ENCODE results near the gene EIF4E2.

Gene EIF4E2

DNA sequence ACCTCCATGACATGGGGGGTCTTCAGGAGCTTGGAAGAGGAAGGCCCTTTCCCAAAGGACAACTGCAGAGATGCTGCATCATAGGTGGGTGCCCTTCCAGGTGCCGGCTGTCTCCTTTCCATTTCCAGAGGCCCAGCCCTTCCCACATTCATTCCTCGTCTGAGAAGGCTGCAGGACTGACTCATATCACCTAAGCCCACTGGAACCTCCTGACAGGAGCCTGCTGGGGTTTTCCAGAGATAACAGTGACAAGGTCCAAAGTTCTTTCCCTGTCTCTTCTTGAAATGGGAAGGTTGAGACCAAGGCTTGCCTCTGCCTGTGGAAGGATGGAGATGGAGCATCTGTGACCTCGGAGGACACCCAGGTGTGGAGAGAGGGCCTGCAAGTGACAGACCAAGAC is 33.9 kb upstream of the EIF4E2 start:
- H3K79me2 ChIP-seq (ENCODE audit: insufficient read depth, low read length), result no peaks in the 10 kb centered on the region
- ATAC-seq (ENCODE audit: insufficient read depth, low read depth) (no peak), DNase-seq (no peak)
- H2AFZ ChIP-seq (ENCODE audit: low read depth, low read length), result no peak overlapping the region
- H3K9ac ChIP-seq (ENCODE audit: low read depth, low read length), result no peak overlapping the region
- H3K4me2 ChIP-seq (ENCODE audit: insufficient read depth, low read length), result no peak overlapping the region
- H3K36me3 ChIP-seq (ENCODE audit: insufficient read depth, low read length), result no peaks in the 10 kb centered on the region
- no peaks in the 10 kb centered on the region for H3K4me1 ChIP-seq (ENCODE audit: insufficient read depth, low read length)
- no peaks in the 10 kb centered on the region for H4K20me1 ChIP-seq (ENCODE audit: insufficient read depth, low read length)
- TF ChIP-seq, protein P1, sequence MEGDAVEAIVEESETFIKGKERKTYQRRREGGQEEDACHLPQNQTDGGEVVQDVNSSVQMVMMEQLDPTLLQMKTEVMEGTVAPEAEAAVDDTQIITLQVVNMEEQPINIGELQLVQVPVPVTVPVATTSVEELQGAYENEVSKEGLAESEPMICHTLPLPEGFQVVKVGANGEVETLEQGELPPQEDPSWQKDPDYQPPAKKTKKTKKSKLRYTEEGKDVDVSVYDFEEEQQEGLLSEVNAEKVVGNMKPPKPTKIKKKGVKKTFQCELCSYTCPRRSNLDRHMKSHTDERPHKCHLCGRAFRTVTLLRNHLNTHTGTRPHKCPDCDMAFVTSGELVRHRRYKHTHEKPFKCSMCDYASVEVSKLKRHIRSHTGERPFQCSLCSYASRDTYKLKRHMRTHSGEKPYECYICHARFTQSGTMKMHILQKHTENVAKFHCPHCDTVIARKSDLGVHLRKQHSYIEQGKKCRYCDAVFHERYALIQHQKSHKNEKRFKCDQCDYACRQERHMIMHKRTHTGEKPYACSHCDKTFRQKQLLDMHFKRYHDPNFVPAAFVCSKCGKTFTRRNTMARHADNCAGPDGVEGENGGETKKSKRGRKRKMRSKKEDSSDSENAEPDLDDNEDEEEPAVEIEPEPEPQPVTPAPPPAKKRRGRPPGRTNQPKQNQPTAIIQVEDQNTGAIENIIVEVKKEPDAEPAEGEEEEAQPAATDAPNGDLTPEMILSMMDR (IDR thresholded peaks at IDR 0.05; ENCODE audit: borderline replicate concordance, extremely low read depth, low read length, poor library complexity, severe bottlenecking), result no peak
- TF ChIP-seq EZH2 (IDR thresholded peaks at IDR 0.05; ENCODE audit: borderline replicate concordance, low read depth, low read length, severe bottlenecking), result no peak
- no peak overlapping the region for H3K4me3 ChIP-seq (ENCODE audit: low read depth in 1 of 2, low read length in 2 of 2)
- no peak overlapping the region for H3K27ac ChIP-seq (ENCODE audit: low read length)
- no peaks in the 10 kb centered on the region for H3K27me3 ChIP-seq (ENCODE audit: insufficient read depth, low read length, poor library complexity)
- no peaks in the 10 kb centered on the region for H3K9me3 ChIP-seq (ENCODE audit: insufficient read depth, low read length, severe bottlenecking)

GRCh38 chr2:232518844-232519243 is 31.6 kb upstream of the EIF4E2 start:
- TF ChIP-seq, protein P1 (IDR thresholded peaks at IDR 0.05; ENCODE audit: borderline replicate concordance, extremely low read depth, low read length, poor library complexity, severe bottlenecking), result no peak
- no peak for TF ChIP-seq EZH2 (IDR thresholded peaks at IDR 0.05; ENCODE audit: borderline replicate concordance, low read depth, low read length, severe bottlenecking)
- Histone ChIP-seq H2AFZ (ENCODE audit: low read depth, low read length) (no peak overlapping the region), H3K4me3 (ENCODE audit: low read depth in 1 of 2, low read length in 2 of 2) (no peak overlapping the region), H3K4me1 (ENCODE audit: insufficient read depth, low read length) (peaks cover 2% of the 10 kb centered on the region; the same call in 1 of the 2 replicates), H3K27me3 (ENCODE audit: insufficient read depth, low read length, poor library complexity) (no peaks in the 10 kb centered on the region), H3K4me2 (ENCODE audit: insufficient read depth, low read length) (no peak overlapping the region), H4K20me1 (ENCODE audit: insufficient read depth, low read length) (no peaks in the 10 kb centered on the region), H3K9me3 (ENCODE audit: insufficient read depth, low read length, severe bottlenecking) (no peaks in the 10 kb centered on the region), H3K9ac (ENCODE audit: low read depth, low read length) (no peak overlapping the region), H3K36me3 (ENCODE audit: insufficient read depth, low read length) (no peaks in the 10 kb centered on the region), H3K79me2 (ENCODE audit: insufficient read depth, low read length) (no peaks in the 10 kb centered on the region), H3K27ac (ENCODE audit: low read length) (no peak overlapping the region)
- no peak for ATAC-seq (ENCODE audit: insufficient read depth, low read depth)
- DNase-seq, result no peak

GRCh38 chr2:232519581-232520438 is 30.7 kb upstream of the EIF4E2 start, which contains the start of gene PRSS56:
TSS of gene PRSS56 (plus strand) at chr2:232520388. CDS start at chr2:232520599, 211 bp downstream.
- Histone ChIP-seq H3K79me2 (ENCODE audit: insufficient read depth, low read length) (no peaks in the 10 kb centered on the region), H3K9me3 (ENCODE audit: insufficient read depth, low read length, severe bottlenecking) (no peaks in the 10 kb centered on the region), H3K27ac (ENCODE audit: low read length) (no peak within 1 kb of the TSS), H3K4me2 (ENCODE audit: insufficient read depth, low read length) (no peak within 1 kb of the TSS), H3K4me1 (ENCODE audit: insufficient read depth, low read length) (peaks cover 2% of the 10 kb centered on the region; the same call in 1 of the 2 replicates), H3K9ac (ENCODE audit: low read depth, low read length) (no peak within 1 kb of the TSS), H2AFZ (ENCODE audit: low read depth, low read length) (no peak within 1 kb of the TSS), H4K20me1 (ENCODE audit: insufficient read depth, low read length) (no peaks in the 10 kb centered on the region), H3K36me3 (ENCODE audit: insufficient read depth, low read length) (no peaks in the 10 kb centered on the region), H3K27me3 (ENCODE audit: insufficient read depth, low read length, poor library complexity) (no peaks in the 10 kb centered on the region), H3K4me3 (ENCODE audit: low read depth in 1 of 2, low read length in 2 of 2) (no peak within 1 kb of the TSS)
- ATAC-seq (ENCODE audit: insufficient read depth, low read depth) (no peak), DNase-seq (no peak)
- TF ChIP-seq, protein P1 (IDR thresholded peaks at IDR 0.05; ENCODE audit: borderline replicate concordance, extremely low read depth, low read length, poor library complexity, severe bottlenecking), result no peak
- TF ChIP-seq EZH2 (IDR thresholded peaks at IDR 0.05; ENCODE audit: borderline replicate concordance, low read depth, low read length, severe bottlenecking), result no peak
